Measurements from ENCODE around the gene TPSB2.
"Not testable (repeated sequence)": the region's sequence is repeated elsewhere in the genome, so short reads cannot be mapped to it uniquely, and the experiment has no call there.

The TPSB2 gene

GRCh38 chr16:1240436-1240835 is 10.5 kb upstream of the TPSB2 start, which contains the start of gene TPSAB1:
TPSAB1 (plus strand) TSS chr16:1240705; CDS start chr16:1240939, 234 bp downstream.
- not testable (repeated sequence) for DNase-seq (ENCODE audit: low read depth in 2 of 2)

GRCh38 chr16:1239575-1239974 is 9.6 kb upstream of the TPSB2 start:
- not testable (repeated sequence) for DNase-seq (ENCODE audit: low read depth in 2 of 2)

- DNase-seq (ENCODE audit: low read depth in 2 of 2) = not testable (repeated sequence)
Measured at GRCh38 chr16:1238909-1239308, 8.9 kb upstream of the TPSB2 start.

GRCh38 chr16:1237990-1238389 is 8.0 kb upstream of the TPSB2 start:
- no peak for DNase-seq (ENCODE audit: low read depth in 2 of 2)

- DNase-seq (ENCODE audit: low read depth in 2 of 2) = not testable (repeated sequence)
Measured at GRCh38 chr16:1236659-1237058, 6.7 kb upstream of the TPSB2 start.

GRCh38 chr16:1232049-1232748 is 2.2 kb upstream of the TPSB2 start:
- DNase-seq (ENCODE audit: low read depth in 2 of 2) = not testable (repeated sequence)

- not testable (repeated sequence) for DNase-seq (ENCODE audit: low read depth in 2 of 2)
Measured at GRCh38 chr16:1231301-1231700, 1.3 kb upstream of the TPSB2 start.

GRCh38 chr16:1230471-1231212 is 658 bp upstream of the TPSB2 start:
- DNase-seq (ENCODE audit: low read depth in 2 of 2) = not testable (repeated sequence)

- DNase-seq (ENCODE audit: low read depth in 2 of 2) = not testable (repeated sequence)
Measured at GRCh38 chr16:1229476-1229875, 508 bp downstream of the TPSB2 start.

GRCh38 chr16:1228227-1228626 is 1.8 kb downstream of the TPSB2 start:
- DNase-seq (ENCODE audit: low read depth in 2 of 2) = not testable (repeated sequence)

GRCh38 chr16:1226692-1227091 is 3.3 kb downstream of the TPSB2 start:
- not testable (repeated sequence) for DNase-seq (ENCODE audit: low read depth in 2 of 2)

- not testable (repeated sequence) for DNase-seq (ENCODE audit: low read depth in 2 of 2)
Measured at GRCh38 chr16:1225728-1226311, 4.2 kb downstream of the TPSB2 start.

GRCh38 chr16:1225051-1225451 is 4.9 kb downstream of the TPSB2 start, which contains the start of gene TPSG1:
TPSG1 (minus strand) TSS chr16:1225268; CDS start chr16:1225252, 16 bp downstream.
- DNase-seq (ENCODE audit: low read depth in 2 of 2) = no peak

GRCh38 chr16:1224558-1224957 is 5.4 kb downstream of the TPSB2 start:
- no peak for DNase-seq (ENCODE audit: low read depth in 2 of 2)

GRCh38 chr16:1223355-1224214 is 6.4 kb downstream of the TPSB2 start:
- no peak for DNase-seq (ENCODE audit: low read depth in 2 of 2)

- DNase-seq (ENCODE audit: low read depth in 2 of 2) = no peak
Measured at GRCh38 chr16:1222553-1223354, 7.2 kb downstream of the TPSB2 start.

- DNase-seq (ENCODE audit: low read depth in 2 of 2) = no peak
Measured at GRCh38 chr16:1221628-1222552, 8.1 kb downstream of the TPSB2 start.

- no peak for DNase-seq (ENCODE audit: low read depth in 2 of 2)
Measured at GRCh38 chr16:1220841-1221627, 8.9 kb downstream of the TPSB2 start.
